Adrenal gland (tissue), 5 donors: ENCODE data around the gene MED26.
"Not testable (repeated sequence)": the region's sequence is repeated elsewhere in the genome, so short reads cannot be mapped to it uniquely, and the experiment has no call there.

Source experiments
- POLR2A ChIP-seq, 2 donors: fragments of 450-650 bp; IDR thresholded peaks; one replicate each; pipeline ENCODE4 v1.6.1; 2017; ENCODE audit warnings: antibody characterized with exemption in 2 of 2, mild to moderate bottlenecking in 2 of 2, moderate library complexity in 1 of 2
- TF ChIP-seq, protein P1 (sequence below), 6 experiments: fragments of 450-650 bp in 4 of 6; fragments of 200-600 bp in 2 of 6; sonication (generic) in 1 of 6; IDR thresholded peaks; 1 replicate in 5 of 6; 2 replicates in 1 of 6; pipeline versions ENCODE4 v1.5.1 to v1.8.0; 2016 to 2021; ENCODE audit warnings: antibody characterized with exemption in 6 of 6, mild to moderate bottlenecking in 2 of 6, moderate library complexity in 1 of 6
- donor health status: DM: no; HTN: no; CAD: no.

DNA sequence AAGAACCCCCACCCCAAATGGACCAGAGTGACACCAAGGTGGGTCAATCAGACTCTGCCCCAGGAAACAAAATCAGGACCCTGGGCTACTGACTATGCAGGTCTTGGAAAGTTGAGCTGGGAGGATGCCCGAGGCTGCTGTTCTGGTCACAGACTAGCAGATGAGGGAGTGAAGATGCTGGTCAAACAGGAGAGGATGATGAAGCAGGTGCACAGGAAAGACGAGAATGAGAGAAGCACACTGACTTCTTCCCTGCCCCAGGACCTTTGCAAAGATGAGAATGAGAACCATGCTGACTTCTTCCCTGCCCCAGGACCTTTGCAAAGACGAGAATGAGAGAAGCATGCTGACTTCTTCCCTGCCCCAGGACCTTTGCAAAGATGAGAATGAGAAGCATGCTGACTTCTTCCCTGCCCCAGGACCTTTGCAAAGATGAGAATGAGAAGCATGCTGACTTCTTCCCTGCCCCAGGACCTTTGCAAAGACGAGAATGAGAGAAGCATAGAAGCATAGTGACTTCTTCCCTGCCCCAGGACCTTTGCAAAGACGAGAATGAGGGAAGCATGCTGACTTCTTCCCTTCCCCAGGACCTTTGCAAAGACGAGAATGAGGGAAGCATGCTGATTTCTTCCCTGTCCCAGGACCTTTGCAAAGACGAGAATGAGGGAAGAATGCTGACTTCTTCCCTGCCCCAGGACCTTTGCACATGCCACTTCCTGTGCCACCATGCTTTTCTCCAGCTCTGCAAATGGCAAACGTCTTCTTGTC lies 23.6 kb upstream of the MED26 start:
- TF ChIP-seq, protein P1, sequence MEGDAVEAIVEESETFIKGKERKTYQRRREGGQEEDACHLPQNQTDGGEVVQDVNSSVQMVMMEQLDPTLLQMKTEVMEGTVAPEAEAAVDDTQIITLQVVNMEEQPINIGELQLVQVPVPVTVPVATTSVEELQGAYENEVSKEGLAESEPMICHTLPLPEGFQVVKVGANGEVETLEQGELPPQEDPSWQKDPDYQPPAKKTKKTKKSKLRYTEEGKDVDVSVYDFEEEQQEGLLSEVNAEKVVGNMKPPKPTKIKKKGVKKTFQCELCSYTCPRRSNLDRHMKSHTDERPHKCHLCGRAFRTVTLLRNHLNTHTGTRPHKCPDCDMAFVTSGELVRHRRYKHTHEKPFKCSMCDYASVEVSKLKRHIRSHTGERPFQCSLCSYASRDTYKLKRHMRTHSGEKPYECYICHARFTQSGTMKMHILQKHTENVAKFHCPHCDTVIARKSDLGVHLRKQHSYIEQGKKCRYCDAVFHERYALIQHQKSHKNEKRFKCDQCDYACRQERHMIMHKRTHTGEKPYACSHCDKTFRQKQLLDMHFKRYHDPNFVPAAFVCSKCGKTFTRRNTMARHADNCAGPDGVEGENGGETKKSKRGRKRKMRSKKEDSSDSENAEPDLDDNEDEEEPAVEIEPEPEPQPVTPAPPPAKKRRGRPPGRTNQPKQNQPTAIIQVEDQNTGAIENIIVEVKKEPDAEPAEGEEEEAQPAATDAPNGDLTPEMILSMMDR (IDR thresholded peaks at IDR 0.05) = not testable (repeated sequence)
- not testable (repeated sequence) for TF ChIP-seq POLR2A (IDR thresholded peaks at IDR 0.05)
